Measurements from ENCODE around the gene KLHL33.
A peak's percentile ranks its signal among the peaks of the same experiment; 100 is the strongest.

Gene KLHL33

GRCh38 chr14:20435582-20436362 lies at the start of gene KLHL33:
Gene KLHL33 (minus strand): TSS chr14:20436166. CDS start chr14:20435811, 355 bp downstream.
- DNase-seq: no peak

GRCh38 chr14:20482382-20482781 lies 46.4 kb upstream of the KLHL33 start:
- DNase-seq: no peak

GRCh38 chr14:20478894-20479293 lies 42.9 kb upstream of the KLHL33 start:
- DNase-seq: no peak

- peak in 27 of 58 donors; percentile 2 to 38 (median 9) for DNase-seq
These were observed 41.4 kb upstream of the KLHL33 start for GRCh38 chr14:20477211-20477876.

DNA sequence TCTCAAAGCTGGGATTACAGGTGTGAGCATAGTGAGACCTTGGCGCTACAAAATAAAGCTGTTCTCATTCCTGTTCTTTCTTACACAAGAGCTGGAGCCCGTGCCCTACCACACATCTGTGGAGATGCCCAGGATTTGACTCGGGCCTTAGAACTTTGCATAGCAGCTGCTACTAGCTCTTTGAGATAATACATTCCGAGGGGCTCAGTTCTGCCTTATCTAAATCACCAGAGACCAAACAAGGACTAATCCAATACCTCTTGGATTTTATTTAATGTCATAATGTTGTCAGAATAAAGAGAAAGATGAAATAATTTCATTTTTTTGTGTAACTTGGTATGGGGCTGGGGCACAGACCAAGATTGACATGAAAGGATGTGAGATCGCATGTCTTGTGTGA lies 40.8 kb upstream of the KLHL33 start:
- no peak for DNase-seq

- DNase-seq: no peak
These were observed 36.7 kb upstream of the KLHL33 start for GRCh38 chr14:20472536-20473169.

GRCh38 chr14:20470603-20470901 lies 34.6 kb upstream of the KLHL33 start:
- no peak for DNase-seq

DNA sequence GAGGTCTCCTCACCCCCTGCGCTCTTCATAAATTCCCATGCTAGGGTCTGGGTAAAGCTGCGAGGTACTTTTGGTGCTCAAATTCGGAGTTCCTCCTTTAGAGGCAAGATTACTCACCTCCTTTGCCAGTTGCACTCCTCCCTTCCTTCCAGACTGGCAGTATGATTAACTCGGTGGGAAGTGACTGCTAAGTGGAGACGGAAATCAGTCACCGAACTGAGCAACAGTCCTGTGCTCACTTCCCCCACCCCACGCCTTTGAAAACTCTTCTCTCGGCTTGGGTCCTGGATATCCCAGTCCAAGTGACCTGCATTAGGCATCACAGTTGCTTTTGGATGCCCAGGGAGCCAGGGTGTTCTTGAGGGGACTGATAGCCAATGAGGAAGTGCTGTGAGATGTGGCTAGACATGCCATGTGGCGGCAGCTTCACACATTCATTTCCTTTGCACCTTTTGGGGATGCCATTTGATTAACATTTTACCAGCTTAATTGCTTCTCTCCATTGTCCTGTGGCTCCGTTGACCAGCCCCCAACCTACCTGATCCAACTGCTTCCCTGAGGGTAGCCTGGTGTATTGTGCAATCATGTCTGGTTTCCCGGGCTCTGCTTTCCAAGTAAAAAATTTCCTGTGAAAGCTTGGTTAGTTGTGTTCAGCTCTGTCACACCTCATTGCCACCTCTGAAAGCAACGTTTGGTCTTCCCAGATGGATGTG lies 34.1 kb upstream of the KLHL33 start:
- peak in 31 of 58 donors; percentile 5 to 64 (median 28) for DNase-seq

GRCh38 chr14:20469242-20469889 lies 33.4 kb upstream of the KLHL33 start, which contains the start of gene PNP:
Gene PNP (plus strand): TSS chr14:20469406. CDS start chr14:20469525, 119 bp downstream.
- DNase-seq: peak; percentile 31 to 92 (median 79)

- peak in 5 of 58 donors; percentile 17 to 50 (median 36) for DNase-seq
These were observed 32.8 kb upstream of the KLHL33 start for GRCh38 chr14:20468764-20469241.

GRCh38 chr14:20461225-20462141 lies 25.5 kb upstream of the KLHL33 start, which contains the start of gene PIP4P1:
Gene PIP4P1 (minus strand): TSS chr14:20461434. CDS start chr14:20461325, 109 bp downstream.
- DNase-seq: peak; percentile 93 to 100 (median 99)

- DNase-seq: peak in 2 of 58 donors; percentile 48 to 54
These were observed 24.7 kb upstream of the KLHL33 start for GRCh38 chr14:20460458-20461224.

GRCh38 chr14:20458031-20458789 lies 22.2 kb upstream of the KLHL33 start:
- DNase-seq: no peak

DNA sequence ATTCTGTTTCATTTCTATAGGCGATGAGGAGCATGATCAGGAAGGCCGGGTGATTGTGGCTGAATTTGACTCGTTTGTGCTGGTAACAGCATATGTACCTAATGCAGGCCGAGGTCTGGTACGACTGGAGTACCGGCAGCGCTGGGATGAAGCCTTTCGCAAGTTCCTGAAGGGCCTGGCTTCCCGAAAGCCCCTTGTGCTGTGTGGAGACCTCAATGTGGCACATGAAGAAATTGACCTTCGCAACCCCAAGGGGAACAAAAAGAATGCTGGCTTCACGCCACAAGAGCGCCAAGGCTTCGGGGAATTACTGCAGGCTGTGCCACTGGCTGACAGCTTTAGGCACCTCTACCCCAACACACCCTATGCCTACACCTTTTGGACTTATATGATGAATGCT lies 21.0 kb upstream of the KLHL33 start:
- DNase-seq: peak in 2 of 58 donors; percentile 2 to 9

GRCh38 chr14:20455355-20456300 lies 19.7 kb upstream of the KLHL33 start:
- DNase-seq: peak in 17 of 58 donors; percentile 23 to 87 (median 72)

GRCh38 chr14:20454516-20455354 lies 18.8 kb upstream of the KLHL33 start, which contains the start of the genes APEX1 and OSGEP:
Gene APEX1 (plus strand): TSS chr14:20455226. CDS start chr14:20455646, 420 bp downstream.
Gene OSGEP (minus strand): TSS chr14:20454812. CDS start chr14:20454683, 129 bp downstream.
- peak; percentile 88 to 99 (median 97) for DNase-seq
